Measurements from ENCODE around the gene TTLL10. TPM values are rescaled to one million over a fixed set of nuclear protein-coding genes. Genes with fewer than 3 reads are reported as not detected.
A peak's percentile ranks its signal among the peaks of the same experiment; 100 is the strongest.

TTLL10 gene
- total RNA-seq, 4 donors from 2014 or later: not detected

GRCh38 chr1:1245178-1245816, 71.6 kb downstream of the TTLL10 start:
- H3K4me3 ChIP-seq: no peak overlapping the region
- H3K27ac ChIP-seq: no peak overlapping the region
- no peaks in the 10 kb centered on the region for H3K36me3 ChIP-seq
- 67% methylated on average over 3 of the region's 23 CpGs for WGBS
- H3K9me3 ChIP-seq: no peaks in the 10 kb centered on the region
- no peak for DNase-seq (ENCODE audit: low spot score in 2 of 2)
- peaks cover 23% of the 10 kb centered on the region for H3K4me1 ChIP-seq
- TF ChIP-seq CTCF (IDR thresholded peaks at IDR 0.05) (no peak), POLR2AphosphoS5 (IDR thresholded peaks at IDR 0.05) (no peak), POLR2A (IDR thresholded peaks at IDR 0.05) (no peak), EP300 (IDR thresholded peaks at IDR 0.05) (no peak)
- peaks cover 30% of the 10 kb centered on the region for H3K27me3 ChIP-seq

GRCh38 chr1:1245817-1246576, 72.3 kb downstream of the TTLL10 start:
- peak overlapping the region; percentile 33 for H3K4me3 ChIP-seq
- no peak overlapping the region for H3K27ac ChIP-seq
- H3K9me3 ChIP-seq: no peaks in the 10 kb centered on the region

GRCh38 chr1:1246577-1247340, 73.1 kb downstream of the TTLL10 start, which contains the start of gene C1QTNF12:
Gene C1QTNF12 (minus strand): TSS chr1:1246722. CDS start chr1:1246690, 32 bp downstream.
- TF ChIP-seq EP300 (IDR thresholded peaks at IDR 0.05) (no peak), CTCF (IDR thresholded peaks at IDR 0.05) (no peak), POLR2A (IDR thresholded peaks at IDR 0.05) (no peak), POLR2AphosphoS5 (IDR thresholded peaks at IDR 0.05) (no peak)
- no peaks in the 10 kb centered on the region for H3K36me3 ChIP-seq
- peaks cover 30% of the 10 kb centered on the region for H3K27me3 ChIP-seq
- DNase-seq (ENCODE audit: low spot score in 2 of 2): peak in 1 of 2 donors; percentile 53
- H3K4me1 ChIP-seq: peaks cover 28% of the 10 kb centered on the region
- no peaks in the 10 kb centered on the region for H3K9me3 ChIP-seq
- 8% methylated on average over 17 of the region's 74 CpGs for WGBS
- H3K27ac ChIP-seq: no peak within 1 kb of the TSS
- H3K4me3 ChIP-seq: peak within 1 kb of the TSS; percentile 33

More at GRCh38 chr1:1245817-1246576, 72.3 kb downstream of the TTLL10 start:
- TF ChIP-seq CTCF (IDR thresholded peaks at IDR 0.05): no peak
- TF ChIP-seq POLR2AphosphoS5 (IDR thresholded peaks at IDR 0.05): no peak
- TF ChIP-seq POLR2A (IDR thresholded peaks at IDR 0.05): no peak
- no peak for TF ChIP-seq EP300 (IDR thresholded peaks at IDR 0.05)
- Histone ChIP-seq H3K27me3 (peaks cover 30% of the 10 kb centered on the region), H3K36me3 (no peaks in the 10 kb centered on the region), H3K4me1 (peaks cover 26% of the 10 kb centered on the region)
- DNase-seq (ENCODE audit: low spot score in 2 of 2): peak in 1 of 2 donors; percentile 59
- WGBS: 12% methylated on average over 11 of the region's 45 CpGs

GRCh38 chr1:1247341-1247913, 73.7 kb downstream of the TTLL10 start:
- H3K4me1 ChIP-seq: peaks cover 28% of the 10 kb centered on the region
- peak in 1 of 2 donors; percentile 52 for DNase-seq (ENCODE audit: low spot score in 2 of 2)
- no peak overlapping the region for H3K4me3 ChIP-seq
- TF ChIP-seq POLR2A (IDR thresholded peaks at IDR 0.05) (no peak), CTCF (IDR thresholded peaks at IDR 0.05) (no peak), EP300 (IDR thresholded peaks at IDR 0.05) (no peak), POLR2AphosphoS5 (IDR thresholded peaks at IDR 0.05) (no peak)
- H3K27me3 ChIP-seq: peaks cover 30% of the 10 kb centered on the region
- peaks cover 5% of the 10 kb centered on the region for H3K36me3 ChIP-seq
- H3K9me3 ChIP-seq: no peaks in the 10 kb centered on the region
- H3K27ac ChIP-seq: no peak overlapping the region
- no CpG with 5 or more reads among the region's 25 CpGs for WGBS

Other genes with a start within 250 kb of the TTLL10 start
- gene SAMD11, start 250.0 kb upstream of the TTLL10 start, total RNA-seq: 1 to 10 TPM in 2 of 4 donors, under 1 TPM in 1, not detected in 1; 0.85 to 2.0 (median 1.5) TPM
- 10 to 100 TPM; 45.6 to 61.9 (median 56.3) TPM for gene NOC2L, start 214.6 kb upstream of the TTLL10 start, total RNA-seq
- gene KLHL17, start 213.3 kb upstream of the TTLL10 start, total RNA-seq: 10 to 100 TPM in 3 of 4 donors, 1 to 10 TPM in 1; 9.7 to 38.3 (median 17.0) TPM
- gene PLEKHN1, start 207.4 kb upstream of the TTLL10 start, total RNA-seq: 10 to 100 TPM; 36.1 to 69.0 (median 48.4) TPM
- under 1 TPM; 0.24 to 0.93 (median 0.44) TPM for gene PERM1, start 191.8 kb upstream of the TTLL10 start, total RNA-seq
- gene HES4, start 173.8 kb upstream of the TTLL10 start, total RNA-seq: 10 to 100 TPM; 12.7 to 34.8 (median 31.6) TPM
- gene ISG15, start 160.4 kb upstream of the TTLL10 start, total RNA-seq: 10 to 100 TPM in 1 of 4 donors, 1 to 10 TPM in 3; 5.4 to 10.1 (median 7.9) TPM
- gene AGRN, start 153.8 kb upstream of the TTLL10 start, total RNA-seq: 10 to 100 TPM; 50.6 to 84.8 (median 71.1) TPM
- gene RNF223, start 99.6 kb upstream of the TTLL10 start, total RNA-seq: 1 to 10 TPM; 1.8 to 4.9 (median 4.8) TPM
- gene C1orf159, start 57.8 kb upstream of the TTLL10 start, total RNA-seq: 10 to 100 TPM; 12.8 to 48.4 (median 19.7) TPM
- gene TNFRSF18, start 32.7 kb downstream of the TTLL10 start, total RNA-seq: 10 to 100 TPM; 24.4 to 62.1 (median 33.5) TPM
- 1 to 10 TPM in 1 of 4 donors, under 1 TPM in 2, not detected in 1; 0.42 to 1.4 (median 0.72) TPM for gene TNFRSF4, start 40.3 kb downstream of the TTLL10 start, total RNA-seq
- 10 to 100 TPM; 57.5 to 87.6 (median 73.1) TPM for gene SDF4, start 58.1 kb downstream of the TTLL10 start, total RNA-seq
- 10 to 100 TPM in 3 of 4 donors, 1 to 10 TPM in 1; 9.3 to 24.4 (median 16.4) TPM for gene B3GALT6, start 58.4 kb downstream of the TTLL10 start, total RNA-seq
- 10 to 100 TPM in 1 of 4 donors, 1 to 10 TPM in 3; 4.3 to 23.5 (median 7.1) TPM for gene C1QTNF12, start 72.8 kb downstream of the TTLL10 start, total RNA-seq
- 10 to 100 TPM; 30.2 to 70.0 (median 60.0) TPM for gene UBE2J2, start 100.0 kb downstream of the TTLL10 start, total RNA-seq
- gene SCNN1D, start 106.6 kb downstream of the TTLL10 start, total RNA-seq: 1 to 10 TPM; 1.5 to 4.7 (median 2.6) TPM
- 100 to 1,000 TPM; 112 to 309 (median 148) TPM for gene ACAP3, start 134.1 kb downstream of the TTLL10 start, total RNA-seq
- 10 to 100 TPM; 16.9 to 56.4 (median 36.4) TPM for gene PUSL1, start 134.7 kb downstream of the TTLL10 start, total RNA-seq
- gene INTS11, start 150.8 kb downstream of the TTLL10 start, total RNA-seq: 100 to 1,000 TPM; 105 to 242 (median 151) TPM
- gene CPTP, start 150.9 kb downstream of the TTLL10 start, total RNA-seq: 10 to 100 TPM; 32.5 to 60.4 (median 54.3) TPM
- 1 to 10 TPM in 1 of 4 donors, under 1 TPM in 3; 0.56 to 1.8 (median 0.82) TPM for gene TAS1R3, start 157.4 kb downstream of the TTLL10 start, total RNA-seq
- 100 to 1,000 TPM in 3 of 4 donors, 10 to 100 TPM in 1; 99.4 to 151 (median 106) TPM for gene DVL1, start 175.5 kb downstream of the TTLL10 start, total RNA-seq
- gene MXRA8, start 184.7 kb downstream of the TTLL10 start, total RNA-seq: 10 to 100 TPM; 18.6 to 43.5 (median 21.9) TPM
- 100 to 1,000 TPM in 1 of 4 donors, 10 to 100 TPM in 3; 55.8 to 106 (median 86.1) TPM for gene AURKAIP1, start 201.3 kb downstream of the TTLL10 start, total RNA-seq
- 100 to 1,000 TPM; 136 to 599 (median 160) TPM for gene CCNL2, start 225.5 kb downstream of the TTLL10 start, total RNA-seq
- gene MRPL20, start 233.4 kb downstream of the TTLL10 start, total RNA-seq: 100 to 1,000 TPM in 3 of 4 donors, 10 to 100 TPM in 1; 93.6 to 119 (median 109) TPM
- gene ANKRD65, start 247.4 kb downstream of the TTLL10 start, total RNA-seq: 10 to 100 TPM in 1 of 4 donors, 1 to 10 TPM in 3; 2.8 to 10.3 (median 5.9) TPM